MM.1S (cell line): ENCODE data around the gene CC2D1B.

ENCODE experiments used
- CTCF ChIP-seq: fragments of 300-600 bp; sonication (generic); IDR thresholded peaks from 2 replicates; pipeline ENCODE4 v1.5.1; 2016; ENCODE audit warnings: antibody characterized with exemption, low read length, mixed read lengths
- EZH2 ChIP-seq: fragments of 300-600 bp; sonication (generic); optimal IDR thresholded peaks from 2 replicates; pipeline ENCODE3; 2017; ENCODE audit warnings: low read depth, mild to moderate bottlenecking, antibody characterized with exemption, low read length, mixed read lengths
- EZH2phosphoT487 ChIP-seq: fragments of 300-600 bp; sonication (generic); IDR thresholded peaks from 2 replicates; pipeline ENCODE4 v1.6.1; 2018; ENCODE audit warnings: antibody characterized with exemption, low read length

DNA sequence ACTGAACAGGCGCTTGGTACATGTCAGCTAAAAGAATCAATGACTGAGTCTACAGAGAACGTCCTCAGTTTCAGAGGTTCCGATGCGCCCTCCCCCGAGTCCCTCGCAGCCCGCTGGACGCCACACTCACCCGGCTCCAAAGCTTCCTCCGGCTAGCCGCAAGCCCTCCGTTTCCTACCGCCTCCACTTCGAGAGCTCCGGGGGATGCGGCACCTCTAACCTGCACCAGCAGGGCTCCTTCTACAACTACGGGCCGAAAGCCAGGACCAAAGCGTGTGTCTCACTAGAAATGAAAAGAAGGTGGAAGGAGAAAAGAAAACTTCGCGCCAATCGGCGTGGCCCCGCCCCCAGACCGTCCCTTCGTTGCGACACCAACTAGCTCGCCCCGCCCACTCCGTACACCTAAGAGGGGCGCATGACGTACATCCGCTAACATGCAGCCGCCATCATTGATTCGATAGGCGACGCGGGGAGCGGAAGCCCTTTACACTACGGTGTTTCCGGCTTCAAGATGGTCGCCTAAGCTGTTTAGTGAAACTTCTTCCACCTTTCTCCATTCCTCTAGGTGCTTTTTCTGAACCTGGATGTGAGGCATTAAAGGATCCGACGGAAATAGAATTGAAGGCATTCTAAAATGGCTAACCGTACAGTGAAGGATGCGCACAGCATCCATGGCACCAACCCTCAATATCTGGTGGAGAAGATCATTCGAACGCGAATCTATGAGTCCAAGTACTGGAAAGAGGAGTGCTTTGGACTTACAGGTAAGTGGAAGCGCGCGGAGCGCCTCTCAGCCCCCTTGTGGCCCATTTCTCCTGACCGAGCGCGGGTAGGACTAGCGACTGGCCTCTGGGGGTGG is 38.3 kb upstream of the CC2D1B start, which contains the start of the genes ORC1 and PRPF38A:
- peak; percentile 78 for TF ChIP-seq CTCF
- no peak for TF ChIP-seq EZH2phosphoT487
- no peak for TF ChIP-seq EZH2
